ENCODE data around the gene DPYSL3.

The DPYSL3 gene

GRCh38 chr5:147437161-147437596 is 72.7 kb downstream of the DPYSL3 start:
- FAIRE-seq = no peak

- no peak for FAIRE-seq
Measured at GRCh38 chr5:147436596-147436995, 73.3 kb downstream of the DPYSL3 start.

- no peak for FAIRE-seq
Measured at GRCh38 chr5:147434049-147434448, 75.8 kb downstream of the DPYSL3 start.

DNA sequence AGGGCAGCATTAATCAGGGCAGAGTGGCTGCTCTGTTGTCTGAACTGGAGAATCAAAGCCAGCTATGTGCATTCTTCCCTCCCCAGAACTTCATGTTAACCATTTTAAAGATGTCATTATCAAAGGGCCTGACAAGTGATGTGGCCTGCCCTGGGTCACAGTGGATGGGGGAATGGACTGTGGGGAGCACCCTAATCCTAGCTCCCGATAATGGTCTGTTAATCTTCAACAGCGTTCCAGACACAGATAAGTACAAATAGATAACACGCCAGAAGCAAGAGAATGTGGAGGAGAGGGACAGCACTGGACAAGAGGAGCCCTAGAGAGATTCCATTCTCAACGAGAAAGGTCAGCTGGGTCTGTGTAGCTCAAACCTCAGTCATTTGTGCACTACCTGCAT is 77.5 kb downstream of the DPYSL3 start:
- FAIRE-seq = no peak

- FAIRE-seq = no peak
Measured at GRCh38 chr5:147431586-147431985, 78.3 kb downstream of the DPYSL3 start.

DNA sequence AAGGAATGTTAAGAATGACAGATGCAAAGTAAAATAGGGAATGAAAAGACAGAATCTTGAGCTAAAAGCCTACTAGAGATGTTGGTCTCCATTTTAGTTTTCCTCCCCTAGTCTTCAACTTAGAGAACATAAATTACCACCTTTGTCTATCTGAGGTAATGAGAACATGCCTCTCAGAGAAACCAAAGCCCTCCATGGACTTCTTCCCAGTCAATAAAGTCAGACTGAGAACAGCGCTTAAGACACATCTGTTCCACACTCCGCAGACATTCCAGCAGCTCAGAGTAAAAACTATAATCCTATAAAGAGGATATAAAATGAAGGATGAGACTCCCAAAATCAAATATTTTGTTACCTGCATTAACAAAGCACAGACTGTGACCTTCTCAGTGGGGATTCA is 79.2 kb downstream of the DPYSL3 start:
- no peak for FAIRE-seq

DNA sequence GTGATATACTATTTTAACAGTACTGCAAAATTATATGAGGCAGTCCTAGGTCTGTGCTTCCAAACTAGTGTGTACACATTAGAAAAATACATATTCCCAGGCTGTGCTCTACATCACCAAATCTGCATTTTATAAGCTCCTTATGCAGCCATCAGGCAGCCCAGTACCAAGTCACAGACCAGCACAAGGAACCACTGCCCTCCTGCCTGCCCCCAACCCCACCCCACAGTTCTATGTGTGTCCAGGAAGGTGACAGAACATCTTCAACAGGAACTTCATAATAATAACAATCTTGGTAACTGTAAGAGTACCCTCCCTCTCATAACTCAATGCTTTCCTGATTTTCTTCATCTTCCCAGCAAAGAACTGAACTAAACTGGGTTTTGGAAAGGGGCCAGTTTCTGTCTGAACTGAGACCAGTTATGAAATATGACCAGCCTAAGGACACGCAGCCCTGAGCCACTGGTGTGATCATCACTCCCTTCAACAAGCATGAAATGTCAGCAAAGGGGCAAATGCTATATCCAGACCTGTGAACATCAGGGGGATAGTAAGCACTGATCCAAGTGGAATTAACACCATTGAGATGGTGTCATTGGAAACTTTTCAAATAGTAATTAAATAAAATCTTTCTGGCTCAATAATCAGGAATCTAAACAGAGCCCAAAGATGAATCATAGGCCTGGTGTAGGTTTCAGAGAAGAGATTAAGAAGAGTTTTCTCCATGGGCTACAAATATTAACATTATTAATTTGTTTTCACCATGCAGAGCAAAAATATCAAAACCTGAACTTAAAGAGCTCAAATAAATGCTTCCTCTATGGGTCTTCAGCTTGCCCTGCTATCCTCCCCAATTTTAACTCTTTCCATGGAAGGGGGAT is 82.1 kb downstream of the DPYSL3 start:
- no peak for FAIRE-seq

- FAIRE-seq = no peak
Measured at GRCh38 chr5:147426640-147427327, 83.1 kb downstream of the DPYSL3 start.

- FAIRE-seq = no peak
Measured at GRCh38 chr5:147418613-147419012, 91.3 kb downstream of the DPYSL3 start.

DNA sequence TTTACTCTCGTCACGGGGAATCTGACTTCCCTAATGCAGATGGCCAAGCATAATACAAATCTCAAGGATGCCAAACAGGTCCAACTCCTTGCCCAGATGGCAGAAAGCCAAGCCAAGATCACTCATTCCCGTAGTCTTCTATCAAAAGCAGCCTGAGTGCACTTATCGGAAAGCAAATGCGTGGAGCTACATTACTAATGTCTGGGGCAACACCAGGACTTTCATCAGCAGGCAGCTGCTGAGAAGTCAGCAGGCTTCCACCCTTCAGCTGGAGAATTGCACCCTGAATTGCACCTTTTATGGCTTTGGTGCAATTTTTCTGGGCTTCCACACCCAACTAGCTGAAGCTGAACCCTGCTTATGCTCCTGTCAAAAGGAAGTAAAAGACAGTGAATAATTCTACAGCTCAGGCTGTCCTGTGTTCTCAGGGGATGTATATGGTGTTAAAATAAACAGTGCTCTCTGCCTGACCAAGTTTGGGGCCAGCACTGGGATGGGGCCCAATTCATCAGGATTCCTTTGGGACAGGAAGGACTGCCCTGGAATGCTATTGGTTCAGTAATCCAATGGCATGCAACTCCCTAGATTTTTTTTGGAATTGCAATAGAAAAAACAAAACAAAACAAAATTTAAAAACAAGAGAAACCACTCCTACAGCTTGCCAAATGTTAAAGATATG is 92.6 kb downstream of the DPYSL3 start:
- peak; percentile 33 for FAIRE-seq

- no peak for FAIRE-seq
Measured at GRCh38 chr5:147415651-147416050, 94.2 kb downstream of the DPYSL3 start.

- FAIRE-seq = no peak
Measured at GRCh38 chr5:147413266-147413665, 96.6 kb downstream of the DPYSL3 start.

- FAIRE-seq = no peak
Measured at GRCh38 chr5:147412561-147412960, 97.3 kb downstream of the DPYSL3 start.

DNA sequence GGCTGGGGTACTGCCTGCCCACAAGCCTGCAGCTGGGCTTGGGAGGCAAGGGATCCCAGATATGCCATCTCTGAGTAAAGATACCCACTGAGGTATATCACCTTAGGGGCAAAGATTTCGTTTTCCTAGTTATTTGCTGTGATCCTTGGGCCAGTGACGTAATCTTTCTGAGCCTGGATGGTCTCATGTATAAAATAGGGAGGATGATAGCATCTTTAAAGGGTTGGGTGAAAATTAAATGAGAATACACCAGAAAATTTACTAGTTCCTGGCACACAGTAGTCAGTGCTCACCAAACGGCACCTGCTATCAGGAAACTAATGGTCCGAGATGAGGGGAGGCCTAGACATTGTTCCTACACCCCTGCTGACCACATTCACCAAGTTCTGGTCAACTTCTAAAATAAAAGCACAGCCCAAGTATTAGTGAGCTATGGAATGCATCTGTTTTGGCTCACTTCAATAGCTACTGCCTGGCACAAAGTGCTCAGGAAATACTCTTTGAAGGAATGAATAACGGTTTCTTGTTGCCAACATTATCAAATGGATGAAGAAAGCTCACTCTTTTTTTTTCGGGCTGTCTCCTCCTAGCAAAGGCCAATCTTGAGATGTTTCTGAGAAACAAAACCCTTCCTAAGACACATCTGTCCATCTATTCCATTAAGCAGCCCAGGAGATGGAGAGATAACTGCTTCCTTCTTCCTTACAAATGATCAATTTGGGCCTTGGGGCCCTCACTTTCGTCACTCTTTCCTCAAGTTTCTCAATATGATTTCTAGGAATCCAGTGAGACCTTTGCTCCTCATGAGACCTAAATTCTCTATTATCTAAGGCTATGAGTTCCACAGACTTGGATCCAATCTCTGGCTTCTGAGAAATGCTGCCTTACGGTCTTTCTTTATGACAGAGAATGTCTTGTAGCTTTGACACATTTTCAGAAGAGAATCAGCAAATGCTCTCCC is 98.2 kb downstream of the DPYSL3 start:
- FAIRE-seq = no peak

- FAIRE-seq = no peak
Measured at GRCh38 chr5:147410496-147411358, 99.1 kb downstream of the DPYSL3 start.

DNA sequence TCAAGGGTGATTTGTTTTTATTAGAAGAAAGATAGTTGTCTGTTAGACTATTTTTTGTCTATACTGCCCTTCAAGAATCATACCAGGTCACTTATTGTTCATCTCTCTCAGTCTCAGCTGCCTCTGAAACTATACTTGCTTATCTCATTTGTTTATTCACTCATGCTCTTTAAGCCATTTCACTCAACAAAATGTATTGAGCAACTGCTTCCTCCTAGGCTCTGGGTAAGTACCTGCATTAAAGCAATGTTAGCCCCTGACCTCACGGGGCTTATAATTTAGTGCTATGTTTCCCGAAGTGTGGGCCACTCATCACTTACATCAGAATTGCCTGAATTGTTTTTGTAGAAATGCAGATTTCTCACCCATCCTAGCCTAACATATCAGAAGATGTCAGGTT is 100.9 kb downstream of the DPYSL3 start:
- no peak for FAIRE-seq

DNA sequence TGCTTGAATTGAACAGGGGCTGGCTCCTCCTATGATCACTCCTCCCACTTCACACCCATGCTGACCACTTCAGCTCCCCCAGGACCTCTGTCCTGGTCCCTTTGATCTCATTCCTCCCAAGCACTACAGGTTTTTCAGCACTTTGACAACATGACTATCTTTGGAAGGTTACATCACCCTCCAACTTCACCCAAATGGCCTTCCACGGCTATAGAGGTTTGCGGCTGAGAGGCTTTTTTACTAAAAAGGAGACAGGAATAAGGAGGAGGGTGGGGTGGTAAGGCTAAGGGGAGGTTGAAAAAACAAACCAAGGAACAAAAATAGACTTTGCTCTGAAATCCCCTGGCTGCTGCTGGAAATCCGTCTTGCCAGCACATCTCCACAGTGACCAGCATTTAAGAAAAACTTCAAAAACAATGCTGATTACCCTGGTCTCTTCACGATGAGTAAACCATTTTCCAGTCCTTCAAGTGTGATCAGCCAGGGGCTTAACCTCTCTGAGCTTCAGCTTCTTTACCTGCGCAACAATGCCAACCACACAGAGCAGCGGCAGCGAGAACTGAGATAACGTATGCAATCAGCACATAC is 102.7 kb downstream of the DPYSL3 start:
- FAIRE-seq = no peak

GRCh38 chr5:147406636-147407035 is 103.2 kb downstream of the DPYSL3 start:
- FAIRE-seq = no peak

DNA sequence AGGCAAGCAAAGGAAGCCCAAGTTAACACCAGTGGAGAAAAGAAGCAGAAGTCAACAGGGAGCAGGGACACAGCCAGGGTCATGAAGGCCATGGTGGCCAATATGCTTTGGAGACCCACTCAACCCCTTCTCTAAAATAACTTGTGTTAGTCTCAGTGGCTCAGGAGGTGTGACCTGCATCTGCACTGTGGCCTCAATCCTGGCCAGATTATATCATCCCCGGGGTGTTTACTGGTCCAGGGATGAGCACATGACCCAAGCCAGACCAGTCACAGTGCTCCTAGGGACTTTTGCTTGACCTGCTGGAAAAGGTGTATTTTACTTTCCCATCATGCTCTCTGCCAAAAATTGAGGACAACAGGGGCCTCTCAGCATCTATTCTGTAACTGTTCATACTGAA is 105.2 kb downstream of the DPYSL3 start:
- FAIRE-seq = no peak

DNA sequence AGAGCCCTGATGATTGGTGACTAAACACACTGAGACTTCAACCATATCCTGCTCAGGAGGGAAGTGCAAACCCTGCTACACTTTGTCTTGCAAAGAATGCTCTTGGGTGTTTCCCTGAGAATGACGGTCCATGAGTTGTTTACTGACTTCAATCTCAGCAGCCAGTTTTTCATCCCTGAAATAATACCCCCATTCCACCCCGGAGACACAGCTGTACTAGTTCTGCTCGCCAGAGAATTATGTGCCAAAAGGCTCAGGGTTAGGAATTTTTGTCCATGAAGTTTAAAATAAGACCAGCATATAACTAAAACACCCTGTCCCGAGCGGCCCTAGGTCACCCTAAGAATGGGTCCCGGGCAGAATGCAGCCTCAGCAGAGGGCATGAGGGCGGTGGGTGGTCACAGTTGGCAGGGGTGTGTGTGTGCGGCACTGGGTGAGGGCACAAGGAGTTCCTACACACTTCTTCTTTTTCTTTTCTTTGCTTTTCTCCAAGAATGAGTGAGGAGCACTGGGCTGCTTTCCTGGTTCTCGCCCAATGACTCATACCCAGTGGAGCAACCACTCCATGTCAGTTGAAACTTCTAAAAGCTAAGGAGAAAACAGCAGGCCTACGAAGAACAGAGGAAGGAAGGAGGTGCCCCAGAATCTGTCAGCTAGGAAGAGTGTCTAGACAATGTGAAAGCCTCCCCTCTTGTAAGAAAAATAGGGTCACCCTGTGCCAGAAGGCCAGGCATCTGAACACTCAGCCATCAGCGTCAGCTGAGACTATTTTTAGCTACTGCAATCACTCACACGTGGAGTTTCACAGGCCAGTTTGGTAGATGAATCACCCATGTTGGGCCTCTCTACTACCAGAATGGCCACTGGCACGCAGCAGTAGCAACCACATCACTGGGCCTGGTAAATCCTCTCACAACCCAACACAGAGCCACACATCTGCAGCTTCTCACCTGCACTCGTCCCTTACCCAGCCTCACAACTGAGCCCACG is 105.9 kb downstream of the DPYSL3 start:
- no peak for FAIRE-seq
